Measurements from ENCODE around the gene SLC8B1. TPM values are rescaled to one million over a fixed set of nuclear protein-coding genes. Genes with fewer than 3 reads are reported as not detected.
A peak's percentile ranks its signal among the peaks of the same experiment; 100 is the strongest.

Gene SLC8B1
- total and polyA plus RNA-seq, 2 donors (not counting 3 experiments of a cell fraction or from before 2014, with no cell fraction given) = 29.9 to 45.4 TPM

DNA sequence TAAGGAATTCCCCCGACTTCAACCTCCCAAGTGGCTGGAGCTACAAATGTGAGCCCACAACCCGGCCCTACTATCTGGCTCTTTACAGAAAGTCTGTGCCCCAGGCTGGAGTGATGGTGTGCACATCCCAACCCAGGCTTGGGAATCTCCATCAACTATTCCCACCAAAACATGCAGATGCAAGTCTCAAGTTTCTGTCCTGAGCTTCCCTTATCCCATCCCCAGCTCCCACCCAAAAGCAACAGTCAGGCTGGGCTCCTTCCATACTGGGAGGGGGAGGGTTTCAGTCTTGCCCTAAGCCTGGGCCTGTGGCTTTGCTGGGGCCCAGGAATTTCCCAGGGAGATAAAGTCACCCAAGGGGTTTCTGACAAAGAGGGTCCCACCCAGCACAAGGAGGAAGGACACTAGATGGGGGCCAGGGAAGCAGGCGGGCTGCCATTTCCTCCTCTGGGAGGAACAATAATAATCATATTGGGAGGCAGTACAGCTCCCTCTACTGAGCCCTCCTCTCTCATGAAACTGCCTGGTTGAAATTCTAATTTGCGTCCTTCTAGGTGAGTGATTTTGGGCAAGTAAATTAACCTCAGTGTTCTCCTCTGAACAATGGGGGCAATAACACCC is 8.0 kb downstream of the SLC8B1 start:
- Histone ChIP-seq H3K9me3 (replicated peaks; ENCODE audit: control insufficient read depth, insufficient read depth, low read length) (no peaks in the 10 kb centered on the region), H3K27me3 (ENCODE audit: control insufficient read depth in 2 of 2, insufficient read depth in 2 of 2, low read length in 2 of 2) (no peaks in the 10 kb centered on the region), H3K9ac (replicated peaks; ENCODE audit: extremely low read depth, insufficient read depth, low read length) (no peak overlapping the region), H3K79me2 (ENCODE audit: control insufficient read depth, insufficient read depth, low read length) (no peaks in the 10 kb centered on the region), H3K4me1 (ENCODE audit: control insufficient read depth, extremely low read depth, insufficient read depth, low read length) (peaks cover 7% of the 10 kb centered on the region), H2AFZ (ENCODE audit: low read depth, low read length) (no peak overlapping the region), H3K4me2 (ENCODE audit: insufficient read depth, low read length) (no peak overlapping the region), H3K36me3 (ENCODE audit: control insufficient read depth in 2 of 2, extremely low read depth in 1 of 2, insufficient read depth in 2 of 2, low read length in 2 of 2) (no peaks in the 10 kb centered on the region), H3K4me3 (replicated peaks in 1 of 3; ENCODE audit: insufficient read depth in 1 of 3, low read depth in 1 of 3, low read length in 3 of 3) (no peak overlapping the region), H3K9me1 (replicated peaks; ENCODE audit: control insufficient read depth, extremely low read depth, insufficient read depth, low read length) (no peaks in the 10 kb centered on the region), H3K27ac (ENCODE audit: insufficient read depth, low read depth, low read length) (no peak overlapping the region), H4K20me1 (replicated peaks; ENCODE audit: control insufficient read depth, extremely low read depth, insufficient read depth, low read length) (no peaks in the 10 kb centered on the region)
- ChIA-PET CTCF (interaction anchor here (0.6 to 1.3 kb wide), 5 partner anchors 8 to 334 kb away, joined by 3 to 4 read pairs (median 3); no protein-coding TSS in a partner anchor), POLR2A (interaction anchor here (0.7 kb wide), 2 partner anchors 32 to 140 kb away, joined by 3 to 4 read pairs; partner anchors contain the start of gene PLBD2)
- TF ChIP-seq, protein P1, sequence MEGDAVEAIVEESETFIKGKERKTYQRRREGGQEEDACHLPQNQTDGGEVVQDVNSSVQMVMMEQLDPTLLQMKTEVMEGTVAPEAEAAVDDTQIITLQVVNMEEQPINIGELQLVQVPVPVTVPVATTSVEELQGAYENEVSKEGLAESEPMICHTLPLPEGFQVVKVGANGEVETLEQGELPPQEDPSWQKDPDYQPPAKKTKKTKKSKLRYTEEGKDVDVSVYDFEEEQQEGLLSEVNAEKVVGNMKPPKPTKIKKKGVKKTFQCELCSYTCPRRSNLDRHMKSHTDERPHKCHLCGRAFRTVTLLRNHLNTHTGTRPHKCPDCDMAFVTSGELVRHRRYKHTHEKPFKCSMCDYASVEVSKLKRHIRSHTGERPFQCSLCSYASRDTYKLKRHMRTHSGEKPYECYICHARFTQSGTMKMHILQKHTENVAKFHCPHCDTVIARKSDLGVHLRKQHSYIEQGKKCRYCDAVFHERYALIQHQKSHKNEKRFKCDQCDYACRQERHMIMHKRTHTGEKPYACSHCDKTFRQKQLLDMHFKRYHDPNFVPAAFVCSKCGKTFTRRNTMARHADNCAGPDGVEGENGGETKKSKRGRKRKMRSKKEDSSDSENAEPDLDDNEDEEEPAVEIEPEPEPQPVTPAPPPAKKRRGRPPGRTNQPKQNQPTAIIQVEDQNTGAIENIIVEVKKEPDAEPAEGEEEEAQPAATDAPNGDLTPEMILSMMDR (IDR thresholded peaks at IDR 0.05; ENCODE audit: extremely low read depth in 1 of 2, insufficient read depth in 1 of 2, low read depth in 1 of 2, low read length in 2 of 2) = peak in 1 of 2 donors; percentile 11
- no peak for TF ChIP-seq MYC (IDR thresholded peaks at IDR 0.05; ENCODE audit: low read depth, low read length)
- FAIRE-seq (no peak), DNase-seq (ENCODE audit: low read depth, low spot score) (no peak)
- no TSS peak for BruUV-seq (replicated peaks)
- dilution Hi-C loops (cut with MboI; ENCODE audit: extremely low pct_ligation_motif_present, low sequenced_read_pairs) (no loop called here), intact Hi-C loops (cut with micrococcal nuclease) (no loop called here)

DNA sequence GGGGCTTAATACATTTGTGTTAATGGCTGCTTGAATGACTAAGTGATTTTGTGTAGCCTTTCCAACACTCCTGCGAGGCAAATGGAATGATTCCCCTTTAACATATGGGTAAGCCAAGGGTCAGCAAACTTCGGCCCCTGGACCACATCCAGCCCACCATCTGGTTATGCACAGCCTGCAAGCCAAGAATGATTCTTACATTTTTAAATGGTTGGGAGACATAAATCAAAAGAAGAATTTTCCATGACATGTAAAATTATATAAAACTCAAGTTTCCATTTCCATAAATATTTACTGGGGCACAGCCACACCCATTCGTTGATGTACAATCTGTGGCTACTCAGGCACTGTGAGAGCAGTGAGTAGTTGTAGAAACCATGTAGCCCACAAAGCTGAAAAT is 9.0 kb downstream of the SLC8B1 start:
- FAIRE-seq (no peak), DNase-seq (ENCODE audit: low read depth, low spot score) (no peak)
- peaks cover 7% of the 10 kb centered on the region for H3K4me1 ChIP-seq (ENCODE audit: control insufficient read depth, extremely low read depth, insufficient read depth, low read length)
- intact Hi-C loops (cut with micrococcal nuclease) (no loop called here), dilution Hi-C loops (cut with MboI; ENCODE audit: extremely low pct_ligation_motif_present, low sequenced_read_pairs) (no loop called here)
- H3K36me3 ChIP-seq (ENCODE audit: control insufficient read depth in 2 of 2, extremely low read depth in 1 of 2, insufficient read depth in 2 of 2, low read length in 2 of 2) = peaks cover 0 to 3% of the 10 kb centered on the region in 2 experiments
- H3K4me3 ChIP-seq (replicated peaks in 1 of 3; ENCODE audit: insufficient read depth in 1 of 3, low read depth in 1 of 3, low read length in 3 of 3) = no peak overlapping the region
- POLR2A ChIA-PET = interaction anchor here (0.7 kb wide), 1 partner anchor 10 kb away, joined by 4 read pairs; no protein-coding TSS in a partner anchor
- H3K9ac ChIP-seq (replicated peaks; ENCODE audit: extremely low read depth, insufficient read depth, low read length) = no peak overlapping the region
- H4K20me1 ChIP-seq (replicated peaks; ENCODE audit: control insufficient read depth, extremely low read depth, insufficient read depth, low read length) = no peaks in the 10 kb centered on the region
- no peak overlapping the region for H2AFZ ChIP-seq (ENCODE audit: low read depth, low read length)
- no peaks in the 10 kb centered on the region for H3K27me3 ChIP-seq (ENCODE audit: control insufficient read depth in 2 of 2, insufficient read depth in 2 of 2, low read length in 2 of 2)
- H3K79me2 ChIP-seq (ENCODE audit: control insufficient read depth, insufficient read depth, low read length) = no peaks in the 10 kb centered on the region
- no peak overlapping the region for H3K4me2 ChIP-seq (ENCODE audit: insufficient read depth, low read length)
- H3K9me1 ChIP-seq (replicated peaks; ENCODE audit: control insufficient read depth, extremely low read depth, insufficient read depth, low read length) = no peaks in the 10 kb centered on the region
- TF ChIP-seq EZH2 (IDR thresholded peaks at IDR 0.05; ENCODE audit: borderline replicate concordance, low read depth, low read length, severe bottlenecking) (no peak), POLR2AphosphoS5 (IDR thresholded peaks at IDR 0.05; ENCODE audit: insufficient read depth, low read depth, low read length) (no peak), FOS (IDR thresholded peaks at IDR 0.05; ENCODE audit: borderline replicate concordance, insufficient read depth, low read length) (no peak)
- TF ChIP-seq, protein P2, sequence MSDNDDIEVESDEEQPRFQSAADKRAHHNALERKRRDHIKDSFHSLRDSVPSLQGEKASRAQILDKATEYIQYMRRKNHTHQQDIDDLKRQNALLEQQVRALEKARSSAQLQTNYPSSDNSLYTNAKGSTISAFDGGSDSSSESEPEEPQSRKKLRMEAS (IDR thresholded peaks at IDR 0.05; ENCODE audit: insufficient read depth, insufficient read length) = no peak
- TF ChIP-seq, protein P1 (IDR thresholded peaks at IDR 0.05; ENCODE audit: extremely low read depth in 1 of 2, insufficient read depth in 1 of 2, low read depth in 1 of 2, low read length in 2 of 2) = no peak
- no peak overlapping the region for H3K27ac ChIP-seq (ENCODE audit: insufficient read depth, low read depth, low read length)
- CTCF ChIA-PET = interaction anchor here (0.8 to 1.3 kb wide), 3 partner anchors 13 to 100 kb away, joined by 3 to 4 read pairs (median 3); no protein-coding TSS in a partner anchor
- no peaks in the 10 kb centered on the region for H3K9me3 ChIP-seq (replicated peaks; ENCODE audit: control insufficient read depth, insufficient read depth, low read length)
- no TSS peak for BruUV-seq (replicated peaks)
